Skeletal muscle cell (primary cell): ENCODE measurements around the gene MAPT.
"Not testable (repeated sequence)": the region's sequence is repeated elsewhere in the genome, so short reads cannot be mapped to it uniquely, and the experiment has no call there.

ENCODE experiments used
- DNase-seq: peaks from one replicate; pipeline ENCODE4 v3.0.0-alpha.2; 2010; ENCODE audit warnings: low read depth
- H3K4me3 ChIP-seq: 2 replicates; pipeline ENCODE4 v1.5.1; 2011; ENCODE audit warnings: low read depth, mild to moderate bottlenecking, control low read depth, low read length, moderate library complexity

MAPT gene

DNA sequence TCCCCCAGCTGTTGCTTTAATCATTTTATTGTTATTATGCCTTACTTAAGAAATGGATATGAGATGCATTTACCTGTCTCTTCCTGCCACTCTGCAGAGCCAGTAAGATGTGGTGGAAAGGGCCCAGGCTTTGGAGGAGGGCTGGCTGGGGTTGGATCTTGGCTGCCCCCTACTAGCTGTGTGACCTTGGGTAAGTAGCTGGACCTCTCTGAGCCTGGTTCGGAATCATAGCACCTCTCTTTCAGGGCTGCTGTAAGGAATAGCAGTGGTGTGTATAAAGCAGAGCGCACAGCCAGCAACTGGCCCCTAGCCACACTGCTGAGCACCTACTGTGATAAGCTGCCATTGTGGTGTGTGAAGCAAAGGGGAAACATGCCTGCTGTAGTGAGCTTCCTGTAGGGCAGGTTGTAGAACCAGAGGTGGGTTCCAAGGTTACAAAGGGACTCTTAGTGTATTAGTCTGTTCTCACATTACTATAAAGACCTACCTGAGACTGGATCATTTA, 23.9 kb downstream of the MAPT start:
- no peak for DNase-seq
- H3K4me3 ChIP-seq = no peak overlapping the region

- no peak for DNase-seq
These were observed 24.8 kb downstream of the MAPT start for GRCh38 chr17:45919136-45919535.

GRCh38 chr17:45920083-45920482, 25.7 kb downstream of the MAPT start:
- DNase-seq = no peak
- H3K4me3 ChIP-seq = no peak overlapping the region

More at GRCh38 chr17:45919136-45919535, 24.8 kb downstream of the MAPT start:
- no peak overlapping the region for H3K4me3 ChIP-seq

- peak; percentile 12 for DNase-seq
These were observed 29.3 kb downstream of the MAPT start for GRCh38 chr17:45923511-45924268.

DNA sequence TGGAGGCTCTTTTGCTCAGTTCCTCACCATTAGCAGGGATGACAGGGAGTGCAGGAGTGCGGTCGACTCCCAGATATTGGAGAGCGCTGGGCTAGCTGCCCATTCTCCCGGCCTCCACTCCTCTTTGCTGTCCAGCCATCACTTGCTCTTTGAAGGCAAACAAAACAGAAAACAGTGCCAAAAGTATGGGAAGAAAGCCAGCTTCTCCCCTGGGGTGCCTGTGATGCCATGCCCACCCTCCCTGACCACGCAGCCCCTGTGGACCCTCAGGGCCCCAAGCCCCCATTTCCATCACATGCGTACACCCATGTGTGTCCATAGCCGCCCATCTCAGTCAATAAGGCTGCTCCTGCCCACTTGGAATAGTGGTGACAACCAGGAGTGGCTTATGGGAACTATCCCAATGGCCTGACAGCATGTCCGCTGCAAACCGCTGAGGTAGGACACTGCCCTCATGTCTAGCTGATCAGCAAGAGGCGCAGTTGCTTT, 30.0 kb downstream of the MAPT start:
- no peak for DNase-seq

More at GRCh38 chr17:45923511-45924268, 29.3 kb downstream of the MAPT start:
- H3K4me3 ChIP-seq = no peak overlapping the region

GRCh38 chr17:45925311-45925710, 31.0 kb downstream of the MAPT start:
- no peak overlapping the region for H3K4me3 ChIP-seq
- no peak for DNase-seq

More for the DNA sequence above, 30.0 kb downstream of the MAPT start:
- no peak overlapping the region for H3K4me3 ChIP-seq

- no peak overlapping the region for H3K4me3 ChIP-seq
- DNase-seq = no peak
These were observed 32.9 kb downstream of the MAPT start for GRCh38 chr17:45927247-45927646.

GRCh38 chr17:45929344-45929743, 35.0 kb downstream of the MAPT start:
- DNase-seq = no peak
- no peak overlapping the region for H3K4me3 ChIP-seq

DNA sequence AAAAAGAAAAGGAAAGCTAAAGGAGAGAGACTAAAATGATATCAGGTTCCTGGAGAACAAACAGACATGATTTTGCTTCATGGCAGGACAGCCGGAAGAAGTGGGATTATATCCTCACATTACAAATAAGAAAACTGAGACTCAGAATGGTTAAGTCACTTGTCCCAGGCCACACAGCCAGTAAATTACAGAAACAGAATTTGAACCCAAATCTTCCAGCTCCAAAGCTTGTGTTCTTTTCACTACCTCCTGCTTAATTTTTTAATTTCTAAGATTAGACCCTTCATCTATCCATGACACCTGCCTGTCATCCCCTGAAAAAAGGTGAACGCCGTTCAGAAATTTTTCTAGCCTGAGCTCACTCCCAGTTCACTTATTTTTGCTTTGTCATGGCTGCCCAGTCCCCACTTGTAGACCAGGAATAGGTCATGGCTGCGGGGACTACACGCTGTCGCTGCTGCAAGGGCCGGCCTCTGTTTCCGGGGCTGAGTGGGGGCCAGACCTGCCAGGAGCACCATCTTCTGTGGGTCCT, 36.1 kb downstream of the MAPT start:
- no peak overlapping the region for H3K4me3 ChIP-seq
- DNase-seq = no peak

DNA sequence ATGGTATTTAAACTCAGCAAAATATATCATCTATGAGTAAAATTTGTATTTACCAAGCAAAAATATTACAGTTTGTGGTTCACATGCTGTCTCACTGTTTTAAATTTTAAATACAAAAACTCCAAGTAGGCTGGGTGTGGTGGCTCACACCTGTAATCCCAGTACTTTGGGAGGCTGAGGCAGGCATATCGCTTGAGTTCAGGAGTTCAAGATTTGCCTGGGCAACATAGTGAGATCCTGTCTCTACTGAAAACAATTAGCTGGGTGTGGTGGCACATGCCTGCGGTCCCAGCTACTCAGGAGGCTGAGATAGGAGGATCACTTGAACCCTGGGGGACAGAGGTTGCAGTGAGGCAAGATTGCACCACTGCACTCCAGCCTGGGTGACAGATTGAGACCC, 37.3 kb downstream of the MAPT start:
- H3K4me3 ChIP-seq = no peak overlapping the region
- no peak for DNase-seq

DNA sequence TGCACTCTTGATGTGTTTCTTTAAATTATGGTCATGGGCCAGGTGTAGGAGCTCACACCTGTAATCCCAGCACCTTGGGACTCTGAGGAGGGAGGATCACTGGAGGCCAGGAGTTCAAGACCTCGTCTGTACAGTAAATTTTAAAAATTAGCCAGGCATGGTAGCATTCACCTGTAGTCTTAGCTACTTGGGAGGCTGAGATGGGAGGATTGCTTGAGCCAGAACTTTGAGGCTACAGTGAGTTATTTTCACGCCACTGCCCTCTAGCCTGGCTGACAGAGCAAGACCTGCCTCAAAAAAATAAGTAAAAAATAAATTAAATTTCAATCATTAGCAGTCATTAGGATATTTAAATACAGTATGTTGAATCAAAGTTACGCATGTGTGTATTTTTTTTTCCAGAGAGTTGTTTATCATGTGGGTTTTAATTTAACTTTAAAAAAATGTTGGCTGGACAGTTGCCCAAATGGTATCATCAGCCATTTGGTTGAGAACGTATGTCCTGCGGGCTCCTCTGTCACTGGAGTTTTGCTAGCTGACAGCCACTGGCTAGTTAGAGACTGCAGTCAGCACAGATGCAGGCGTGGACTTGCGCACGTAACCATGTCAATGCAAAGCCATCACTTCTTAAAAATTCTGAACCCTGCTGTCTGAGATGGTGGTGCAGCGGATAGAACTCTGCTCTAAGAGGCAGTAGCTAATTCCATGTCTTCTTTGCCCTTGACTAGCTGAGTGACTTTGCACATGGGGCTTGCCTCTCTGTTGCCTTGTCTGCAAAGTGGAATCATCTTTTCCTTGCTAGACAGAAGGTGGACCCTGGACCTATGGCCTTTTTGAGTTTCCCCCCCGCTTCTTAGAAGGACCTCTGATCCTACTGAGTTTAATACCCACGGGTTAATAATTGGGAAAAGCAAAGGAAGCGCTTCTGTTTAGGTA, 40.0 kb downstream of the MAPT start:
- no peak for DNase-seq

DNA sequence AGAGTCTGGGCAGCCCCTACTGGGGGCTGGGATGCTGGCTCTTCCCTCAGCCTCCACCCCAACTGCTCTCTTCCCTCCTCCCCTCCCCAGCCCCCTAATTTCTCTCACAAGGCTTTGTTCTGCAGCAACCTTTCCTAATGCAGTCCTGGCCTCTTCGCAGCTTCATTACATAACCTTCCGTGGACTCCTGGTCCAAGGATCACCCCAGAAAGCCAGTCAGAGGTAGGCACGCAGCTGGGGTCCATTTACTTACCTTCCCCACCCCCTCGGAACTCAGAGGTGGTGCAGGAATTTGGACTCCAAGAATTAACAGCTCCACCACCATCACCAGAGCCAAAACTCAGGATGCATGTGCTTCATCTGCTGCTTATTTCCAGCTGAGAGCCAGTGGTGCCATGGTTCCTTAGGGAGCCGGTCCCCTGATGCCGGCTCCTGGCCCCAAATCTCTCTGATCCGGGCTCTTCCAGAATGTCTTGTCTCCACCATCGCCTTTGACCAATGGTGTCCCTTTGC, 40.9 kb downstream of the MAPT start:
- H3K4me3 ChIP-seq = no peak overlapping the region
- no peak for DNase-seq

More for the DNA sequence above, 40.0 kb downstream of the MAPT start:
- H3K4me3 ChIP-seq = no peak overlapping the region

GRCh38 chr17:45935710-45936509, 41.6 kb downstream of the MAPT start:
- no peak for DNase-seq
- H3K4me3 ChIP-seq = no peak overlapping the region

DNA sequence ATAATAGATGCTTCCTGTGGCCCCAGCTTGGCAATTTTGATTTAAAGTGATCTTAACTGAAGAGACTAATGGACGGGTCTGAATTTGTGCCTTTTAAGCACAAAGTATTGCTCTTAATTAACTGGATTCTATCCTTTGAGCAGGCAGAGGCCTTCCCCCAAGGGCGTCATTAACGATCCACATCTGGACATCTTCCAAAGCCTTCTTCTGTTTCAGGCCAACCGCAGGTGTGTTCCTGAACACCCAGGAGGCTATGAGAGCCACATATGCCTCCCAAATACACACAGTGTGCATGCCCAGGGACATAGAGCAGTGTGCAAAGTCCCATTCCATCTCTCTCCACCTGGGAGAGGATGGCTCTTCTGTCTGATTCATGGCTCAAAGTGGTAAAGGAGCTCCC, 42.3 kb downstream of the MAPT start:
- no peak for DNase-seq
- H3K4me3 ChIP-seq = no peak overlapping the region

DNA sequence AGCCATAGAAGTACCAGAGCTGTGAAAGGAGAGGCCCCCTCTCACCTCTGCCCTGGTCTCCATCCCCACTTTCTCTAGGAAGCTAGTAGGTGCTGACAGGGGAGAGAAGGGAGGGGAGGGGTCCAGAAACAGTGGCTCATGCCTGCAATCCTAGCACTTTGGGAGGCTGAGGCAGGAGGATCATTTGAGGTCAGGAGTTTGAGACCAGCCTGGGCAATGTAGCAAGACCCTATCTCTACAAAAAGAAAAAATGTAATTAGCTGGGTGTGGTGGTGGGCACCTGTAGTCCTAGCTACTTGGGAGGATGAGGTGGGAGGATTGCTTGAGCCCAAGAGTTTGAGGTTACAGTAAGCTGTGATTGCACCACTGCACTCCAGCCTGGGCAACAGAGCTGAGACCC, 42.8 kb downstream of the MAPT start:
- DNase-seq, H3K4me3 ChIP-seq: not testable (repeated sequence)

DNA sequence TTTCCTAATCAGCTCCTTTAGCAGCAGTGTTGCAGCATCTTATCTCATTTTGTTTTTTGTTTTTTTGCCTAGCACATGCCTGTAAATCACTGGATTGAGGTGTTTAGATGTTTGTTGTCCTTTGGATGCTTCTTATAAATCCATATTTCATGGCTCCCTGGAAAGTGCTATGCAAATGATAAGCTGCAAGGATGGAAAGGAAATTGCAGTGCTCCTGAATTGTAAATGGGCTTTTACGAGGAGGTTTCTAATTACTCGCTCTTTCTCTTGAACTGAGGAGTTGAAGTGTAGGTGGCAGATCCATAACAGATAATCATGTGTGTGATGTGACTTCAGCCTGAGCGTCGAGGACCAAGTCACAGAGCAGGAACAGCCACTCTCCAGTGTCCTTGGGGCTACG, 45.0 kb downstream of the MAPT start:
- no peak for DNase-seq
- no peak overlapping the region for H3K4me3 ChIP-seq

GRCh38 chr17:45940293-45940692, 45.9 kb downstream of the MAPT start:
- DNase-seq = no peak
- no peak overlapping the region for H3K4me3 ChIP-seq

GRCh38 chr17:45940826-45941225, 46.5 kb downstream of the MAPT start:
- H3K4me3 ChIP-seq = no peak overlapping the region
- no peak for DNase-seq

DNA sequence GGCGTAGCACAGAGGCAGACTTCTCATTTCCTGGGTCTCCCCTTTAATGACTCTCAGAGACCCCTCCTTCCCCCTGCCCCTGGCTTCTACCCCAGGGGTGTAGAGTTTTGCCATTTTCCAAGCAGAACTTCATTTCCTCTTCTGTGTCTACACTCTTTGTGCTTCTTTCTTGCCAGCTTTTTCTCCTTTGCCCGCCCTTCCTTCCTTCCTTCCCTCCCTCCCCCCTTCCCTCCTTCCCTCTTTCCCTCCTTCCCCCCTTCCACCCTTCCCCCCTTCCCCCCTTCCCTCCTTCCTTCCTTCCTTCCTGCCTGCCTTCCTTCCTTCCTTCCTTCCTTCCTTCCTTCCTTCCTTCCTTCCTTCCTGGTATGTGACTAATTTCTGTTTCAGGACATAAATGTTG, 47.0 kb downstream of the MAPT start:
- no peak for DNase-seq
- H3K4me3 ChIP-seq = no peak overlapping the region
